ENCODE measurements around the gene NKPD1.

Gene NKPD1

GRCh38 chr19:45117167-45117594 is 43.6 kb downstream of the NKPD1 start:
- no peak for DNase-seq (ENCODE audit: low spot score)

GRCh38 chr19:45115809-45116615 is 44.8 kb downstream of the NKPD1 start:
- DNase-seq (ENCODE audit: low spot score) = no peak

- DNase-seq (ENCODE audit: low spot score) = no peak
Observed at GRCh38 chr19:45114116-45114515, 46.7 kb downstream of the NKPD1 start.

GRCh38 chr19:45113628-45114027 is 47.2 kb downstream of the NKPD1 start:
- DNase-seq (ENCODE audit: low spot score) = no peak

- DNase-seq (ENCODE audit: low spot score) = no peak
Observed at GRCh38 chr19:45112111-45112827, 48.5 kb downstream of the NKPD1 start.
